Fibroblast of lung (primary cell): ENCODE measurements around the gene CRIP2. TPM values are rescaled to one million over a fixed set of nuclear protein-coding genes. Genes with fewer than 3 reads are reported as not detected.

Experiments
- DNase-seq, 2 donors: peaks; one replicate each; pipeline versions ENCODE4 v3.0.0 to v3.0.0-alpha.2; 2010; ENCODE audit warnings: low read depth in 2 of 2
- H2AFZ ChIP-seq: 2 replicates; pipeline ENCODE4 v1.5.1; 2012; ENCODE audit warnings: low read length, control low read depth, inconsistent platforms
- H3K27ac ChIP-seq: 2 replicates; pipeline ENCODE4 v1.5.1; 2011; ENCODE audit warnings: low read length, control low read depth; ENCODE audit not compliant: insufficient read depth
- H3K27me3 ChIP-seq: 2 replicates; pipeline ENCODE4 v1.5.1; 2011; ENCODE audit warnings: mild to moderate bottlenecking, low read length; ENCODE audit not compliant: control insufficient read depth, insufficient read depth
- H3K36me3 ChIP-seq: 2 replicates; pipeline ENCODE4 v1.5.1; 2011; ENCODE audit warnings: low read length; ENCODE audit not compliant: control insufficient read depth, insufficient read depth
- H3K4me1 ChIP-seq: 2 replicates; pipeline ENCODE4 v1.5.1; 2011; ENCODE audit warnings: low read length; ENCODE audit not compliant: control insufficient read depth, insufficient read depth; ENCODE audit errors: extremely low read depth
- H3K4me2 ChIP-seq: 2 replicates; pipeline ENCODE4 v1.5.1; 2011; ENCODE audit warnings: low read length, control low read depth; ENCODE audit not compliant: insufficient read depth; ENCODE audit errors: extremely low read depth
- H3K4me3 ChIP-seq, 4 experiments: fragments of 200-600 bp in 1 of 4; sonication (generic) in 1 of 4; replicated peaks in 1 of 4; 2 replicates each; pipeline ENCODE4 v1.5.1; 2011 to 2016; ENCODE audit warnings: low read length in 4 of 4, low read depth in 3 of 4, mild to moderate bottlenecking in 3 of 4, control low read depth in 2 of 4, inconsistent platforms in 1 of 4, mixed read lengths in 1 of 4; ENCODE audit not compliant: insufficient read depth in 1 of 4; ENCODE audit errors: control extremely low read depth in 1 of 4
- H3K79me2 ChIP-seq: 2 replicates; pipeline ENCODE4 v1.5.1; 2012; ENCODE audit warnings: mild to moderate bottlenecking, low read length, inconsistent platforms; ENCODE audit not compliant: control insufficient read depth, insufficient read depth
- H3K9ac ChIP-seq: 2 replicates; pipeline ENCODE4 v1.5.1; 2011; ENCODE audit warnings: mild to moderate bottlenecking, low read length, control low read depth; ENCODE audit not compliant: insufficient read depth
- H3K9me3 ChIP-seq: 2 replicates; pipeline ENCODE4 v1.5.1; 2012; ENCODE audit warnings: low read depth, low read length; ENCODE audit not compliant: control insufficient read depth, insufficient read depth
- H4K20me1 ChIP-seq: 2 replicates; pipeline ENCODE4 v1.5.1; 2011; ENCODE audit warnings: low read length; ENCODE audit not compliant: control insufficient read depth, insufficient read depth; ENCODE audit errors: extremely low read depth
- CTCF ChIP-seq, 2 donors: IDR thresholded peaks in 1 of 2; conservative IDR thresholded peaks in 1 of 2; 1 replicate in 1 of 2; 2 replicates in 1 of 2; pipeline ENCODE4 v1.5.1; 2011 to 2012; ENCODE audit warnings: low read length in 2 of 2, control low read depth in 1 of 2, inconsistent platforms in 1 of 2, low read depth in 1 of 2, mild to moderate bottlenecking in 1 of 2
- EZH2 ChIP-seq: IDR thresholded peaks from 2 replicates; pipeline ENCODE4 v1.5.1; 2012; ENCODE audit warnings: low read length, control low read depth, mild to moderate bottlenecking; ENCODE audit errors: missing control alignments
- polyA plus RNA-seq, 2 donors: library from polyadenylated mRNA; depleted of rRNA in 1 of 2; stranded (reverse) in 1 of 2; unstranded in 1 of 2; fragments of >200 nt; gene quantifications; 2 replicates each; pipeline ENCODE4 v1.2.1, GENCODE V29; 2011 to 2012; ENCODE audit warnings: missing spikeins in 1 of 2
- total RNA-seq: library from RNA; depleted of rRNA; stranded (reverse); fragments of >200 nt; gene quantifications from 2 replicates; pipeline ENCODE4 v1.2.1, GENCODE V29; 2014

The CRIP2 gene
- total and polyA plus RNA-seq, 2 donors (not counting 1 experiment from before 2014, with no cell fraction given): 58.9 to 68.5 TPM

- Histone ChIP-seq H4K20me1 (no peaks in the 10 kb centered on the region), H3K36me3 (peaks cover 39% of the 10 kb centered on the region), H3K79me2 (no peaks in the 10 kb centered on the region), H3K27ac (no peak overlapping the region), H3K9ac (no peak overlapping the region), H3K4me3 (no peak overlapping the region), H3K4me1 (peaks cover 7% of the 10 kb centered on the region), H3K4me2 (no peak overlapping the region), H3K9me3 (no peaks in the 10 kb centered on the region), H3K27me3 (no peaks in the 10 kb centered on the region), H2AFZ (no peak overlapping the region)
- no peak for TF ChIP-seq CTCF (conservative IDR thresholded peaks at IDR 0.05 in 1 of 2, IDR thresholded peaks at IDR 0.05 in 1 of 2; ENCODE audit: low read depth in 1 of 2, low read length in 2 of 2)
- TF ChIP-seq EZH2: no peak
- peak in 1 of 2 donors; percentile 20 for DNase-seq
Measured at GRCh38 chr14:105465209-105466031, 9.2 kb upstream of the CRIP2 start.

GRCh38 chr14:105466531-105467248, 7.9 kb upstream of the CRIP2 start:
- no peak overlapping the region for H3K4me3 ChIP-seq
- no peaks in the 10 kb centered on the region for H3K79me2 ChIP-seq
- no peak for DNase-seq
- no peaks in the 10 kb centered on the region for H4K20me1 ChIP-seq
- no peak overlapping the region for H3K9ac ChIP-seq
- peaks cover 9% of the 10 kb centered on the region for H3K4me1 ChIP-seq
- H3K27me3 ChIP-seq: no peaks in the 10 kb centered on the region
- H2AFZ ChIP-seq: no peak overlapping the region
- no peak overlapping the region for H3K27ac ChIP-seq
- H3K4me2 ChIP-seq: no peak overlapping the region
- TF ChIP-seq CTCF (conservative IDR thresholded peaks at IDR 0.05 in 1 of 2, IDR thresholded peaks at IDR 0.05 in 1 of 2; ENCODE audit: low read depth in 1 of 2, low read length in 2 of 2): no peak
- no peak for TF ChIP-seq EZH2
- H3K9me3 ChIP-seq: no peaks in the 10 kb centered on the region
- peaks cover 32% of the 10 kb centered on the region for H3K36me3 ChIP-seq

- no peaks in the 10 kb centered on the region for H3K27me3 ChIP-seq
- no peak overlapping the region for H3K4me3 ChIP-seq
- no peak for DNase-seq
- no peak overlapping the region for H3K9ac ChIP-seq
- H3K36me3 ChIP-seq: peaks cover 32% of the 10 kb centered on the region
- no peaks in the 10 kb centered on the region for H3K79me2 ChIP-seq
- no peaks in the 10 kb centered on the region for H4K20me1 ChIP-seq
- no peak overlapping the region for H3K27ac ChIP-seq
- no peak overlapping the region for H2AFZ ChIP-seq
- H3K4me1 ChIP-seq: peaks cover 12% of the 10 kb centered on the region
- TF ChIP-seq EZH2 (no peak), CTCF (conservative IDR thresholded peaks at IDR 0.05 in 1 of 2, IDR thresholded peaks at IDR 0.05 in 1 of 2; ENCODE audit: low read depth in 1 of 2, low read length in 2 of 2) (no peak)
- H3K9me3 ChIP-seq: no peaks in the 10 kb centered on the region
- H3K4me2 ChIP-seq: no peak overlapping the region
Measured at GRCh38 chr14:105467249-105467941, 7.2 kb upstream of the CRIP2 start.
